ENCODE measurements around the gene SMCO4. TPM values are rescaled to one million over a fixed set of nuclear protein-coding genes. Genes with fewer than 3 reads are reported as not detected.
"Not testable (repeated sequence)": the region's sequence is repeated elsewhere in the genome, so short reads cannot be mapped to it uniquely, and the experiment has no call there.

SMCO4 gene
- total RNA-seq, 1 experiment from 2014 or later = 50.1 TPM

DNA sequence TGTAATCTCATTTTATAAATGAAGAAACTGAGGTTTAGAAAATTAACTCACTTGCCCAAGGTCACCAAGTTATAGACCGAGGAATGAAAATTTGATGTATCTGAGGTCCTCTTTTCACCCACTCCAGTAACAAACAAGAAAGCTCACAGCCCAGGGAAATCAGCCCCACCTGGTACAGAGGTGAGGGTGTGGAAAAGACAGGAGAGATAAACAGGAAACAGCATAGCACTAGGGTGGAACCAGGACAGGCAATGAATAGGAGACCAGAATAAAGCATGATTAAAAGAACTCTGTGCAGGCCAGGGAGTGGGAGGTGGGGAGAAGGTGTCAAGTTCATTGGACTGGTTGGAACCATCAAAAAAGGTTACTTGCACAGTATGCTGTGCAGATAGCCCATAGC lies 46.2 kb upstream of the SMCO4 start (continued):
- no peak for TF ChIP-seq ZNF671 (CRISPR knock-in tag; IDR thresholded peaks at IDR 0.05)
- TF ChIP-seq CREM (CRISPR knock-in tag; IDR thresholded peaks at IDR 0.05) = no peak
- TF ChIP-seq, protein P1, sequence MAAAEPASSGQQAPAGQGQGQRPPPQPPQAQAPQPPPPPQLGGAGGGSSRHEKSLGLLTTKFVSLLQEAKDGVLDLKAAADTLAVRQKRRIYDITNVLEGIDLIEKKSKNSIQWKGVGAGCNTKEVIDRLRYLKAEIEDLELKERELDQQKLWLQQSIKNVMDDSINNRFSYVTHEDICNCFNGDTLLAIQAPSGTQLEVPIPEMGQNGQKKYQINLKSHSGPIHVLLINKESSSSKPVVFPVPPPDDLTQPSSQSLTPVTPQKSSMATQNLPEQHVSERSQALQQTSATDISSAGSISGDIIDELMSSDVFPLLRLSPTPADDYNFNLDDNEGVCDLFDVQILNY (CRISPR knock-in tag; IDR thresholded peaks at IDR 0.05) = no peak
- no peak for TF ChIP-seq NR3C1 (CRISPR knock-in tag; conservative IDR thresholded peaks at IDR 0.05; ENCODE audit: low read depth)
- no peak for TF ChIP-seq NFYB (CRISPR knock-in tag; conservative IDR thresholded peaks at IDR 0.05; ENCODE audit: low read depth)

DNA sequence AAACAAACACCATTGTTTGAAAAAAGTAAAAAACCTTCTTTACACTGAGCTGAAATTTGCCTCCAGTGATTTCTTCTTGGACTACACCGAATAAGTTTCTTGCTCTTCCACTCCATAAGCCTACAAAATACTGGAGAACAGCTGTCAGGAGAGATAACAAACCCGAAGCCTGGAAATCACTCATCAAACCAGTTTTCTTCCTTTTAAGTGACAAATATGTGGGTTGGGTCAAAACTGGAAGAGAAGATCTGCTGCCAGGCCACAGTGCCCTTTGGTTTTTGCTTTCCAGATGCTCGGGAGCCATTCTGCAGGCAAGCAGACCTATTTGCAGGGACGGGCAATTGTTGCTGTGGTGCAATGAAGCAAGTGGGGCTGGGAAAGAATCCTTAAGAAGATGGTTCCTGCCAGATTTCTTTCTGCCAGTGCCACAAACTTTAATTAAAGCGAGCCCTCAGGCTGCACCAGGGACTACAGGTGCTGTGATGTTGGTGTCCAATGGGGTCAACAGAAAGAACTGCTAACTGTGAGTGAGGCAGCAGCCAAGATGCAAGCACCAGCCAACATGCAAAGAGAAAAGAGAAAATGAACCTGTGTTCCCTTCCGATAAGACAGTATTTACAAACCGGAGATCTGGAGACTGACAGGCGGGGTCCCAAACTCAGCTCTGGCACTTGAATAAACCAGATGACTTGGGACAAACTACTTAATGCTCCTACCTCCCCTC lies 44.8 kb upstream of the SMCO4 start:
- no peaks in the 10 kb centered on the region for H3K9me3 Mint-ChIP-seq
- DNase-seq (ENCODE audit: low spot score) = no peak
- H3K4me3 Mint-ChIP-seq = no peak overlapping the region
- no peaks in the 10 kb centered on the region for H3K4me1 Mint-ChIP-seq
- ChIA-PET CTCF (no interaction called here), POLR2A (no interaction called here)
- H3K36me3 Mint-ChIP-seq = no peaks in the 10 kb centered on the region
- no peak for ATAC-seq
- no peak overlapping the region for H3K27ac Mint-ChIP-seq
- TF ChIP-seq, protein P2, sequence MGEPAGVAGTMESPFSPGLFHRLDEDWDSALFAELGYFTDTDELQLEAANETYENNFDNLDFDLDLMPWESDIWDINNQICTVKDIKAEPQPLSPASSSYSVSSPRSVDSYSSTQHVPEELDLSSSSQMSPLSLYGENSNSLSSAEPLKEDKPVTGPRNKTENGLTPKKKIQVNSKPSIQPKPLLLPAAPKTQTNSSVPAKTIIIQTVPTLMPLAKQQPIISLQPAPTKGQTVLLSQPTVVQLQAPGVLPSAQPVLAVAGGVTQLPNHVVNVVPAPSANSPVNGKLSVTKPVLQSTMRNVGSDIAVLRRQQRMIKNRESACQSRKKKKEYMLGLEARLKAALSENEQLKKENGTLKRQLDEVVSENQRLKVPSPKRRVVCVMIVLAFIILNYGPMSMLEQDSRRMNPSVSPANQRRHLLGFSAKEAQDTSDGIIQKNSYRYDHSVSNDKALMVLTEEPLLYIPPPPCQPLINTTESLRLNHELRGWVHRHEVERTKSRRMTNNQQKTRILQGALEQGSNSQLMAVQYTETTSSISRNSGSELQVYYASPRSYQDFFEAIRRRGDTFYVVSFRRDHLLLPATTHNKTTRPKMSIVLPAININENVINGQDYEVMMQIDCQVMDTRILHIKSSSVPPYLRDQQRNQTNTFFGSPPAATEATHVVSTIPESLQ (CRISPR knock-in tag; IDR thresholded peaks at IDR 0.05) = no peak
- TF ChIP-seq, protein P3, sequence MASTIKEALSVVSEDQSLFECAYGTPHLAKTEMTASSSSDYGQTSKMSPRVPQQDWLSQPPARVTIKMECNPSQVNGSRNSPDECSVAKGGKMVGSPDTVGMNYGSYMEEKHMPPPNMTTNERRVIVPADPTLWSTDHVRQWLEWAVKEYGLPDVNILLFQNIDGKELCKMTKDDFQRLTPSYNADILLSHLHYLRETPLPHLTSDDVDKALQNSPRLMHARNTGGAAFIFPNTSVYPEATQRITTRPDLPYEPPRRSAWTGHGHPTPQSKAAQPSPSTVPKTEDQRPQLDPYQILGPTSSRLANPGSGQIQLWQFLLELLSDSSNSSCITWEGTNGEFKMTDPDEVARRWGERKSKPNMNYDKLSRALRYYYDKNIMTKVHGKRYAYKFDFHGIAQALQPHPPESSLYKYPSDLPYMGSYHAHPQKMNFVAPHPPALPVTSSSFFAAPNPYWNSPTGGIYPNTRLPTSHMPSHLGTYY (CRISPR knock-in tag; IDR thresholded peaks at IDR 0.05) = no peak
- no peak for TF ChIP-seq SP1 (CRISPR knock-in tag; conservative IDR thresholded peaks at IDR 0.05)
- no peak for TF ChIP-seq MYBL2 (CRISPR knock-in tag; IDR thresholded peaks at IDR 0.05)
- TF ChIP-seq, protein P4, sequence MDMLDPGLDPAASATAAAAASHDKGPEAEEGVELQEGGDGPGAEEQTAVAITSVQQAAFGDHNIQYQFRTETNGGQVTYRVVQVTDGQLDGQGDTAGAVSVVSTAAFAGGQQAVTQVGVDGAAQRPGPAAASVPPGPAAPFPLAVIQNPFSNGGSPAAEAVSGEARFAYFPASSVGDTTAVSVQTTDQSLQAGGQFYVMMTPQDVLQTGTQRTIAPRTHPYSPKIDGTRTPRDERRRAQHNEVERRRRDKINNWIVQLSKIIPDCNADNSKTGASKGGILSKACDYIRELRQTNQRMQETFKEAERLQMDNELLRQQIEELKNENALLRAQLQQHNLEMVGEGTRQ (CRISPR knock-in tag; IDR thresholded peaks at IDR 0.05) = no peak
- no peak for TF ChIP-seq ZNF671 (CRISPR knock-in tag; IDR thresholded peaks at IDR 0.05)
- no peak for TF ChIP-seq ZNF423 (CRISPR knock-in tag; IDR thresholded peaks at IDR 0.05)
- no peak for TF ChIP-seq ZNF396 (CRISPR knock-in tag; IDR thresholded peaks at IDR 0.05; ENCODE audit: borderline replicate concordance)
- TF ChIP-seq, protein P5, sequence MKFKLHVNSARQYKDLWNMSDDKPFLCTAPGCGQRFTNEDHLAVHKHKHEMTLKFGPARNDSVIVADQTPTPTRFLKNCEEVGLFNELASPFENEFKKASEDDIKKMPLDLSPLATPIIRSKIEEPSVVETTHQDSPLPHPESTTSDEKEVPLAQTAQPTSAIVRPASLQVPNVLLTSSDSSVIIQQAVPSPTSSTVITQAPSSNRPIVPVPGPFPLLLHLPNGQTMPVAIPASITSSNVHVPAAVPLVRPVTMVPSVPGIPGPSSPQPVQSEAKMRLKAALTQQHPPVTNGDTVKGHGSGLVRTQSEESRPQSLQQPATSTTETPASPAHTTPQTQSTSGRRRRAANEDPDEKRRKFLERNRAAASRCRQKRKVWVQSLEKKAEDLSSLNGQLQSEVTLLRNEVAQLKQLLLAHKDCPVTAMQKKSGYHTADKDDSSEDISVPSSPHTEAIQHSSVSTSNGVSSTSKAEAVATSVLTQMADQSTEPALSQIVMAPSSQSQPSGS (CRISPR knock-in tag; IDR thresholded peaks at IDR 0.05; ENCODE audit: borderline replicate concordance, low read depth) = no peak
- no peak for TF ChIP-seq GABPB1 (CRISPR knock-in tag; IDR thresholded peaks at IDR 0.05)
- no peaks in the 10 kb centered on the region; the same call in 1 of the 2 replicates for H3K27me3 Mint-ChIP-seq (ENCODE audit: low read depth)

DNA sequence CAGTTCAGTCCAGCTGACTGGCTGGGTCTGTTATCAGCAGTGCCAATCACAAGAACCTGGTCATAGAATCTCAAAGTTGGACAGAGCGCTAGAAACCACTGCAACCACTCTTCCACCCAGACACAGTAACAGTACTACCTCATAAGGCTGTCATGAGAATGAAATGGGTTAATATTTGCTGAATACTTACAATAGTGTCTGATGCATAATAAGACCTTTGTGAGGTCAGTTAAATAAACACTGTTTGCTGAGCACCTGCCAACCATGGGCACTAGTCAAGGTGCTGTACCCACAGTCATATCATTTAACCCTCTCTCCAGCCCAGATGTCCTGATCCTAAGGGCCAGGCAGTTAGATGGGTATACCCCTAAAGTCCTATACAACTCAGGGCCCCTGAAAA lies 44.2 kb upstream of the SMCO4 start:
- ATAC-seq, H3K36me3 Mint-ChIP-seq: not testable (repeated sequence)

More for the DNA sequence above, 44.2 kb upstream of the SMCO4 start:
- H3K9me3 Mint-ChIP-seq; H3K27ac Mint-ChIP-seq; DNase-seq (ENCODE audit: low spot score); H3K4me1 Mint-ChIP-seq; H3K4me3 Mint-ChIP-seq; POLR2A ChIA-PET; H3K27me3 Mint-ChIP-seq (ENCODE audit: low read depth): not testable (repeated sequence)
- CTCF ChIA-PET = interaction anchor here (0.5 kb wide), 1 partner anchor 32 kb away, joined by 3 read pairs; no protein-coding TSS in a partner anchor

Measured in WTC11 (cell line).